PFSK-1 (cell line): Measurements from ENCODE around the gene FBN2.

Source experiments
- FOXP2 ChIP-seq: optimal IDR thresholded peaks from 2 replicates; pipeline ENCODE3; 2011; ENCODE audit warnings: borderline replicate concordance, control low read depth, inconsistent platforms; ENCODE audit not compliant: insufficient read depth; ENCODE audit errors: extremely low read length, extremely low read depth
- POLR2AphosphoS5 ChIP-seq: IDR thresholded peaks from 2 replicates; pipeline ENCODE4 v1.6.1; 2012; ENCODE audit warnings: low read depth, mild to moderate bottlenecking, control low read depth, low read length, moderate library complexity
- SIN3A ChIP-seq: IDR thresholded peaks from 2 replicates; pipeline ENCODE4 v1.6.1; 2012; ENCODE audit warnings: mild to moderate bottlenecking, low read length, moderate library complexity, borderline replicate concordance; ENCODE audit not compliant: insufficient read depth
- TAF1 ChIP-seq: IDR thresholded peaks from 2 replicates; pipeline ENCODE4 v1.6.1; 2012; ENCODE audit warnings: low read length, control low read depth, borderline replicate concordance; ENCODE audit not compliant: insufficient read depth
- TF ChIP-seq, protein P1 (sequence below), 2 experiments: IDR thresholded peaks; 2 replicates each; pipeline versions ENCODE4 v1.6.1 to v1.8.0; 2011 to 2012; ENCODE audit warnings: low read depth in 2 of 2, low read length in 2 of 2, control low read depth in 1 of 2, inconsistent platforms in 1 of 2, mild to moderate bottlenecking in 1 of 2, moderate library complexity in 1 of 2; ENCODE audit not compliant: insufficient read depth in 1 of 2

FBN2 gene

GRCh38 chr5:128574041-128574440, 36.0 kb upstream of the FBN2 start:
- TF ChIP-seq TAF1 (no peak), POLR2AphosphoS5 (no peak), SIN3A (no peak)

DNA sequence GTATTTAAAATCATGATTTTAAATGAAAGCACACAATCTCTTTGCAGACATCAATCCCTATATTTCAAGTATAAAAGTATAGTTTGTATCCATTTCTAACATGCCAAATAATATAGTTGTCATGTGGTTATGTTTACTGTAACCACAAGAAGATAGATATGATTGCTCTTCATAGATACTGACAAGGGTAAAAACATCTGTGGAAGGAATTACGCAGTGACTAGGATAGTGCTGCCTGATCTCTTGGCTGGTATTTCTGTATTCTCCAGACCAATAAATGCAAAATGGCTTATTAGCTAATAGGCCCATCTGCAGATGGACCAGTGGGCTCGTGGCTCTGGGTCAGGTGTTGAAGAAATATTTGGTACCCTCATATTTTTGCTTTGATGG, 34.9 kb upstream of the FBN2 start:
- TF ChIP-seq FOXP2 (no peak), POLR2AphosphoS5 (no peak), SIN3A (no peak), TAF1 (no peak)
- TF ChIP-seq, protein P1, sequence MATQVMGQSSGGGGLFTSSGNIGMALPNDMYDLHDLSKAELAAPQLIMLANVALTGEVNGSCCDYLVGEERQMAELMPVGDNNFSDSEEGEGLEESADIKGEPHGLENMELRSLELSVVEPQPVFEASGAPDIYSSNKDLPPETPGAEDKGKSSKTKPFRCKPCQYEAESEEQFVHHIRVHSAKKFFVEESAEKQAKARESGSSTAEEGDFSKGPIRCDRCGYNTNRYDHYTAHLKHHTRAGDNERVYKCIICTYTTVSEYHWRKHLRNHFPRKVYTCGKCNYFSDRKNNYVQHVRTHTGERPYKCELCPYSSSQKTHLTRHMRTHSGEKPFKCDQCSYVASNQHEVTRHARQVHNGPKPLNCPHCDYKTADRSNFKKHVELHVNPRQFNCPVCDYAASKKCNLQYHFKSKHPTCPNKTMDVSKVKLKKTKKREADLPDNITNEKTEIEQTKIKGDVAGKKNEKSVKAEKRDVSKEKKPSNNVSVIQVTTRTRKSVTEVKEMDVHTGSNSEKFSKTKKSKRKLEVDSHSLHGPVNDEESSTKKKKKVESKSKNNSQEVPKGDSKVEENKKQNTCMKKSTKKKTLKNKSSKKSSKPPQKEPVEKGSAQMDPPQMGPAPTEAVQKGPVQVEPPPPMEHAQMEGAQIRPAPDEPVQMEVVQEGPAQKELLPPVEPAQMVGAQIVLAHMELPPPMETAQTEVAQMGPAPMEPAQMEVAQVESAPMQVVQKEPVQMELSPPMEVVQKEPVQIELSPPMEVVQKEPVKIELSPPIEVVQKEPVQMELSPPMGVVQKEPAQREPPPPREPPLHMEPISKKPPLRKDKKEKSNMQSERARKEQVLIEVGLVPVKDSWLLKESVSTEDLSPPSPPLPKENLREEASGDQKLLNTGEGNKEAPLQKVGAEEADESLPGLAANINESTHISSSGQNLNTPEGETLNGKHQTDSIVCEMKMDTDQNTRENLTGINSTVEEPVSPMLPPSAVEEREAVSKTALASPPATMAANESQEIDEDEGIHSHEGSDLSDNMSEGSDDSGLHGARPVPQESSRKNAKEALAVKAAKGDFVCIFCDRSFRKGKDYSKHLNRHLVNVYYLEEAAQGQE (IDR thresholded peaks at IDR 0.05; ENCODE audit: insufficient read depth in 1 of 2, low read depth in 2 of 2, low read length in 2 of 2), result no peak

GRCh38 chr5:128572051-128572929, 34.2 kb upstream of the FBN2 start:
- TF ChIP-seq POLR2AphosphoS5 (no peak), SIN3A (no peak), FOXP2 (no peak), TAF1 (no peak)
- TF ChIP-seq, protein P1 (IDR thresholded peaks at IDR 0.05; ENCODE audit: insufficient read depth in 1 of 2, low read depth in 2 of 2, low read length in 2 of 2), result no peak

DNA sequence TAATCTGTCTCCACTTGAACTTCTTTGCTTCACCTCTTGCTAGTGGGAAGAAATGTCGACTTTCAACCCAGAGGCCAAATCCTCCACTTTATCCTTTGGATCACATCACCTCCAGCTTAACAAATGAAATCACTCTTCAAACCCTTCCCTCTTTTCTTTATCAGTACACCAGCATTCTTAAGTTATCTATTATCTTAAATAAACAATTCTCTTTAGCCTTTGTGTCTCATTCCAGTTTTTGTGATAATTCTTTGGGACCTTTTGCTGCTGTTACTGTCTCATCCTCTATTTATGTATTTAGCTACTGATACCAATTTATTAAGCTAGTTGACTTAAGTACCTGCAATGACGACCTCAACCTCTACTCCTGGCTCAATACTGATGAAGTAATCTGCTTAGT, 28.1 kb upstream of the FBN2 start:
- TF ChIP-seq POLR2AphosphoS5 (no peak), SIN3A (no peak), TAF1 (no peak), FOXP2 (no peak)
- TF ChIP-seq, protein P1 (IDR thresholded peaks at IDR 0.05; ENCODE audit: insufficient read depth in 1 of 2, low read depth in 2 of 2, low read length in 2 of 2), result no peak

GRCh38 chr5:128559300-128560297, 21.6 kb upstream of the FBN2 start:
- TF ChIP-seq TAF1 (no peak), FOXP2 (no peak), SIN3A (no peak), POLR2AphosphoS5 (no peak)
- TF ChIP-seq, protein P1 (IDR thresholded peaks at IDR 0.05; ENCODE audit: insufficient read depth in 1 of 2, low read depth in 2 of 2, low read length in 2 of 2), result no peak
